Uterus (tissue), 2 donors: ENCODE measurements around the gene AP2A1.

Experiments used
- POLR2A ChIP-seq, 2 donors: fragments of 450-650 bp; IDR thresholded peaks; one replicate each; pipeline ENCODE4 v1.6.1; 2016; ENCODE audit warnings: antibody characterized with exemption in 2 of 2, mild to moderate bottlenecking in 1 of 2, moderate library complexity in 1 of 2
- TF ChIP-seq, protein P1 (sequence below), 4 experiments: fragments of 200-600 bp in 2 of 4; fragments of 450-650 bp in 2 of 4; sonication (generic) in 2 of 4; IDR thresholded peaks; one replicate each; pipeline ENCODE4 v1.5.1; 2016 to 2019; ENCODE audit warnings: antibody characterized with exemption in 4 of 4, mild to moderate bottlenecking in 2 of 4, moderate library complexity in 1 of 4

DNA sequence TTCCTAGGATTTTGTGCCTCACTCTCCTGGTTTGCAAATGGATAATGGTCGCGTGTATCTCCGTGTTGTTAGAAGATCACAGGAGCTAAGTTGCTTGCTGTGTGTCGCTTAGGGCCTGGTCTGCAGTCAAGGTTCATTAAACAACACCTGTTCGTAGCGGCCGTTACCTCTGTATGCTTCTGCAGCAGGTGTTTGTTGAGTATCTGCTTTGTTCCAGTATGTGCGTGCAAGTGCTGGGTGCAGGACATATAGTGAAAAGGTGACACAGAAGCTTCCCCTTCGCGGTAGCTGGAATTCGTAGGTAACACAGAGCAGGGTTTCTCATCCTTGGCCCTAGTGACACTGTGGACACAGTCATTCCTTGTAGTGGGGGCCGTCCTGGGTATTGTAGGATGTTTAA is 56.7 kb downstream of the AP2A1 start:
- TF ChIP-seq, protein P1, sequence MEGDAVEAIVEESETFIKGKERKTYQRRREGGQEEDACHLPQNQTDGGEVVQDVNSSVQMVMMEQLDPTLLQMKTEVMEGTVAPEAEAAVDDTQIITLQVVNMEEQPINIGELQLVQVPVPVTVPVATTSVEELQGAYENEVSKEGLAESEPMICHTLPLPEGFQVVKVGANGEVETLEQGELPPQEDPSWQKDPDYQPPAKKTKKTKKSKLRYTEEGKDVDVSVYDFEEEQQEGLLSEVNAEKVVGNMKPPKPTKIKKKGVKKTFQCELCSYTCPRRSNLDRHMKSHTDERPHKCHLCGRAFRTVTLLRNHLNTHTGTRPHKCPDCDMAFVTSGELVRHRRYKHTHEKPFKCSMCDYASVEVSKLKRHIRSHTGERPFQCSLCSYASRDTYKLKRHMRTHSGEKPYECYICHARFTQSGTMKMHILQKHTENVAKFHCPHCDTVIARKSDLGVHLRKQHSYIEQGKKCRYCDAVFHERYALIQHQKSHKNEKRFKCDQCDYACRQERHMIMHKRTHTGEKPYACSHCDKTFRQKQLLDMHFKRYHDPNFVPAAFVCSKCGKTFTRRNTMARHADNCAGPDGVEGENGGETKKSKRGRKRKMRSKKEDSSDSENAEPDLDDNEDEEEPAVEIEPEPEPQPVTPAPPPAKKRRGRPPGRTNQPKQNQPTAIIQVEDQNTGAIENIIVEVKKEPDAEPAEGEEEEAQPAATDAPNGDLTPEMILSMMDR (IDR thresholded peaks at IDR 0.05) = no peak
- TF ChIP-seq POLR2A (IDR thresholded peaks at IDR 0.05) = no peak
